GM12892 (cell line): ENCODE results near the gene EGFLAM.

Source experiments
- POLR2A ChIP-seq: IDR thresholded peaks from 2 replicates; pipeline ENCODE4 v1.6.1; 2011; ENCODE audit warnings: low read depth, low read length, control low read depth
- POLR2AphosphoS5 ChIP-seq: IDR thresholded peaks from 2 replicates; pipeline ENCODE4 v1.6.1; 2011; ENCODE audit warnings: low read depth, low read length, control low read depth
- TAF1 ChIP-seq: IDR thresholded peaks from 2 replicates; pipeline ENCODE4 v1.6.1; 2011; ENCODE audit warnings: low read depth, mild to moderate bottlenecking, control low read depth, low read length, borderline replicate concordance

DNA sequence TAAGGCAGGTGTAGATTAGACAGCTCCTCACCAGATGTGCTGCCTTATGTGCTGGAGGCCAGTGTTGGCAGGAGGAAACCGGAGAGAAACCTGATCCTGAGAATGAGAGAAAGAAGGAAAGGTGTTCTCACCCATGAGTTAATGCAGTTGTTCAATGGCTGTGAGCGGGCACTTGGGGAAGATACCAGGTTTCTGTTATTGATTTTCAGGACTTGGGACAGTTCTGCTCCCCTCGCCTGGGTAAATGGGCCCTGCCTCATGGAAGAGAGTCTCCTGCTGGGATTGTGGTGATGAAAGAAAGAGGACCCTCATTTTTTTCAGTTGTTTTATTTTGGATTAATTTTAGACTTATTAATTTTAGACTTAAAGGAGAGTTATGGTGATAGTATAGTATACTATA, 59.5 kb downstream of the EGFLAM start:
- no peak for TF ChIP-seq POLR2A
- TF ChIP-seq POLR2AphosphoS5: no peak
- no peak for TF ChIP-seq TAF1
